Effector memory CD8-positive, alpha-beta T cell (primary cell): ENCODE results near the gene SASH3.

ENCODE experiments used
- ATAC-seq: fragments of 150-1000 bp; cut with Tn5 transposase; replicated peaks from 2 replicates; pipeline ENCODE4 v1.10.0; 2021; ENCODE audit warnings: mild to moderate bottlenecking, moderate library complexity
- DNase-seq, 3 experiments: peaks; one replicate each; pipeline ENCODE4 v3.0.0; 2021
- H3K27ac Mint-ChIP-seq, 2 donors: one replicate each; pipeline ENCODE4 v1.8.0; 2022; ENCODE audit warnings: mild to moderate bottlenecking in 2 of 2, mixed read lengths in 2 of 2, moderate library complexity in 2 of 2
- H3K27me3 Mint-ChIP-seq, 2 donors: one replicate each; pipeline ENCODE4 v1.8.0; 2022; ENCODE audit warnings: mixed read lengths in 2 of 2
- H3K36me3 Mint-ChIP-seq: one replicate; pipeline ENCODE4 v1.8.0; 2022; ENCODE audit warnings: mild to moderate bottlenecking, moderate library complexity, mixed read lengths; ENCODE audit not compliant: insufficient read depth
- H3K4me1 Mint-ChIP-seq, 2 donors: one replicate each; pipeline ENCODE4 v1.8.0; 2022; ENCODE audit warnings: low read depth in 2 of 2, mixed read lengths in 2 of 2
- H3K4me3 Mint-ChIP-seq, 2 donors: one replicate each; pipeline ENCODE4 v1.8.0; 2022; ENCODE audit warnings: mild to moderate bottlenecking in 2 of 2, mixed read lengths in 2 of 2, moderate library complexity in 2 of 2
- H3K9me3 Mint-ChIP-seq, 2 donors: one replicate each; pipeline ENCODE4 v1.8.0; 2022; ENCODE audit warnings: mixed read lengths in 2 of 2

SASH3 gene

DNA sequence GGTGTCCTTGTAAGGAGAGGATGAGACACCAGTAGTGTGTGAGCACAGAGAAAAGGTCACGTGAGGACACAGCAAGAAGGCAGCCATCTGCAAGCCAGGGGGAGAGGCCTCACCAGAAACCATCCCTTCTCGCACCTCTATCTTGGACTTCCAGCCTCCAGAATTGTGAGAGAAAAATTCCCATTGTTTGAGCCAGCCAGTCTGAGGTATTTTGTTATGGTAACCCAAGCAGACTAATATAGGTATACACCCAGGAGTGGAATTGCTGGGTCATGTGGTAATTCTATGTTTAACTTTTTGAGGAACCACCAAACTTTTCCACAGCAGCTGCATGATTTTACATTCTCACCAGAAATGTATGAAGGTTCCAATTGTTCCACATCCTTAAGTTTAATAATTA, 38.4 kb downstream of the SASH3 start:
- Mint-ChIP-seq H3K4me3 (no peak overlapping the region), H3K4me1 (no peaks in the 10 kb centered on the region), H3K27me3 (no peaks in the 10 kb centered on the region), H3K27ac (no peak overlapping the region), H3K36me3 (peaks cover under 1% of the 10 kb centered on the region), H3K9me3 (no peaks in the 10 kb centered on the region)
- ATAC-seq (no peak), DNase-seq (no peak)

GRCh38 chrX:129823115-129823514, 43.4 kb downstream of the SASH3 start:
- Mint-ChIP-seq H3K9me3 (no peaks in the 10 kb centered on the region), H3K36me3 (no peaks in the 10 kb centered on the region), H3K4me1 (peaks cover 2 to 3% of the 10 kb centered on the region in 2 donors), H3K27me3 (no peaks in the 10 kb centered on the region), H3K27ac (peak overlapping the region in 1 of 2 donors; percentile 25), H3K4me3 (no peak overlapping the region)
- DNase-seq (peak; percentile 47 to 58 (median 50)), ATAC-seq (peak; percentile 83)

- peak overlapping the region in 1 of 2 donors; percentile 25 for H3K27ac Mint-ChIP-seq
- H3K36me3 Mint-ChIP-seq, result no peaks in the 10 kb centered on the region
- no peaks in the 10 kb centered on the region for H3K9me3 Mint-ChIP-seq
- ATAC-seq (no peak), DNase-seq (no peak)
- no peaks in the 10 kb centered on the region for H3K27me3 Mint-ChIP-seq
- H3K4me3 Mint-ChIP-seq, result no peak overlapping the region
- peaks cover 2 to 3% of the 10 kb centered on the region in 2 donors for H3K4me1 Mint-ChIP-seq
These were observed 43.8 kb downstream of the SASH3 start for GRCh38 chrX:129823522-129823921.

- H3K27me3 Mint-ChIP-seq, result no peaks in the 10 kb centered on the region
- no peaks in the 10 kb centered on the region for H3K36me3 Mint-ChIP-seq
- no peak for DNase-seq
- no peaks in the 10 kb centered on the region for H3K9me3 Mint-ChIP-seq
- H3K4me3 Mint-ChIP-seq, result no peak overlapping the region
- peaks cover 2 to 3% of the 10 kb centered on the region in 2 donors for H3K4me1 Mint-ChIP-seq
- no peak for ATAC-seq
- no peak overlapping the region for H3K27ac Mint-ChIP-seq
These were observed 44.9 kb downstream of the SASH3 start for GRCh38 chrX:129824620-129825019.

DNA sequence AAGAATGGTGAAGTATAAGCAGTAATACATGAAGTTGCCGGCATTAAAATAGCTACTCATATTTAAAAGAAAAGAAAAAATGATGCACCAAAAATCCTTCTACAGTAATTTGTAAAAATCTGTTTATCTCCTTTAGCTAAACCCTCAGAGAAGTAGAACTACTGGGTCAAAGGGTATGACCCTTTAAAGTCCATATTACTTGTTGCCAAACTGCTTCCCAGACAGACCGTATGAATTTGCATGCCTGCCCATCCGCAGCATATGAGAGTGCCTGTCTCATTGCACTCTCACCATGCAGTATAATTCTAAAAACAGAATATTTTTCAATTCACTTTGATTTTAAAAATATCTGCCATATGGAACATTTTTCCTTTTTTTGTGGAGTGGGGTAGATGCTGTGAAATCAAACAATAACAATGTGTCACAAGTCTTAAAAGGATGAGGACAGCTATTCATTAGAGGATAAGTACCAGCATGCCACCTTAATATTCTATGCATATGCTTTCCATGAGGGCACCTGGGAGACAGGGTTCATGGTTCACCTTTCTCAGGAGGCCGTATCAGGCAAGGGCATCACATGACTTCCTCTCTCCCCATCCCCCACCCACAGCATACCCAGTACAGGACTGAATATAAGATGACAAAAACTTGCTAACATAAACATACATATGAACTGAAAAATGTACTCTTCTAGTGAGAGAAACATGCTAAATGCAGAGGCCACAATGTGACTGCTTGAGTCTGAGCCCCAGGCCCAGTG, 46.2 kb downstream of the SASH3 start:
- Mint-ChIP-seq H3K27me3 (no peaks in the 10 kb centered on the region), H3K4me3 (no peak overlapping the region), H3K27ac (no peak overlapping the region), H3K36me3 (no peaks in the 10 kb centered on the region), H3K4me1 (peaks cover 2 to 3% of the 10 kb centered on the region in 2 donors), H3K9me3 (no peaks in the 10 kb centered on the region)
- no peak for ATAC-seq
- no peak for DNase-seq

- DNase-seq (no peak), ATAC-seq (no peak)
- Mint-ChIP-seq H3K27ac (no peak overlapping the region), H3K27me3 (no peaks in the 10 kb centered on the region), H3K4me1 (no peaks in the 10 kb centered on the region), H3K36me3 (no peaks in the 10 kb centered on the region), H3K4me3 (no peak overlapping the region), H3K9me3 (no peaks in the 10 kb centered on the region)
These were observed 50.7 kb downstream of the SASH3 start for GRCh38 chrX:129830494-129830893.

DNA sequence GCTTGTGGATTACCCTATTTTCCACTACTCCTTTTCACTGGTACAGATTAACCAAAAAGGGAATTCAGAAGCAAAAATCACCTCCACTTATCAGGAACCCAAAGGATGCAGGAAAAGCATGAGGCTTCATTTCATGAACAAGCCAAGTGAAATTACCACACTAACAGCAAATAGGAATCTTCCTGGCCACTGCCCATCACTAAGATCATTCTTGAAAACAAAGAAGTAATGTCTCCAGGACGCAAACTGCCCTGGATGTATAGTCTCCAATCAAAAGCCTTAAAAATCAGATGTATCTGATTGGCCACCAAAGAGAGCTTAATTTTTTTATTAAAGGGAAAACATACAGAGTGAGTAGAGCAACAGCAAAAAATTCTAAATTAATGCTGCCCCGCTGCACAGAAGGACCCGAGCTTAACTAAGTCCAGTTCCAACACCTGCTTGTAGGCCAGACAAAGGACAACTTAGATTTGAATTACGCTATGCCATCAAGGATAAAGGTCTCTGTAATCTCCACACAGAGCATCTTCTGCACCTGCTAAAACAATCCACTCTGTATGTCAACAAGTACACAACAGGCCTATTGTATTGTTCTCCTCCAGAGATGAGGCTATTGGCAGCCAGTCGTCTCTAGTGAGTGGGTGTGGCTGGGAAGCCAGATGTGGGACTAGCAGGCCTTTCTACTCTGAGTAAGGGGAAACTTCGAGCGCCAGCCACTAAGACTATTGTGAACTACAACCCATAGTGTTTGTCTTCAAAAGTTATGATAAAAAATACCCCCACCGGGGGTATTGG, 51.5 kb downstream of the SASH3 start:
- H3K4me3 Mint-ChIP-seq, result no peak overlapping the region
- H3K27ac Mint-ChIP-seq, result no peak overlapping the region
- H3K27me3 Mint-ChIP-seq, result no peaks in the 10 kb centered on the region
- no peak for DNase-seq
- H3K36me3 Mint-ChIP-seq, result no peaks in the 10 kb centered on the region
- no peak for ATAC-seq
- H3K9me3 Mint-ChIP-seq, result no peaks in the 10 kb centered on the region
- no peaks in the 10 kb centered on the region for H3K4me1 Mint-ChIP-seq

DNA sequence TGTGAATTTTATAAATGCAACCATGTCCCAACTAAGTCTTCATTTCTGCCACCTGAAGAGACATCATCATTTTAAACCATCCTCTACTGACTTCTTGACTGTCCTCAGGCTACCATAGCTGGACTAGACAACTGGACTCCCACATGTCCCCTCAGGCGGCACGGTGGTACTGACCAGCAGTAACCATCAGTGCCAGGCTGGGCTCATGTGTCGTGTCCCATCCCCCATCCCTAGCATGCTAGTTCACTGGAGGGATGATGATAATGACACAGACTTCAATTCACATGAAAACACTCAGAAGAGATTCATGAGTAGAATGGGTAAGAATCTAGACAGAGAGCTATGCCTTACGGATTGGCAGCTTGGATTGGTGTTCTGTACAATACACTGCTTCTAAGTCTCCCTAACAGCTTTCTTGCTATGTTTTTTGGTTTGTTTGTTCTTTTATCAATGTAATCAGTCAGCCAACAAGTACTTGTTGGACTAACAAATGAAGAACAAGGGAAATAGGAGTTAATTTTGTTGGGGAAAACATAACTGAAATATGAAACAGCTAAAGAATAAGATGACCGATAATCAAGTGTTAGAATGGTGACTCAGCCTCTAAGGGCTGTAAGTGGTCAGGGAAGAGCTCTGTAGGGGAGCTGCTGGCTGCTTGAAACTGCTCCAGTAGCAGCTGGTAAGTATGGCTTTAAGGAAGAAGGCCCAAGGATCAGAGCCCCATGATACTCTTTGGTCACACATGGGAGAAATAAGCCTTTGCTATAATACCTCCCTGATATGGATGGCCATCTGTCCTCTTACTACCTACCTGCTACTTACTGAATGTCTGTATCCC, 53.6 kb downstream of the SASH3 start:
- Mint-ChIP-seq H3K27ac (peak overlapping the region in 1 of 2 donors; percentile 25), H3K4me3 (no peak overlapping the region), H3K9me3 (no peaks in the 10 kb centered on the region), H3K36me3 (no peaks in the 10 kb centered on the region), H3K27me3 (no peaks in the 10 kb centered on the region), H3K4me1 (no peaks in the 10 kb centered on the region)
- ATAC-seq (no peak), DNase-seq (no peak)

DNA sequence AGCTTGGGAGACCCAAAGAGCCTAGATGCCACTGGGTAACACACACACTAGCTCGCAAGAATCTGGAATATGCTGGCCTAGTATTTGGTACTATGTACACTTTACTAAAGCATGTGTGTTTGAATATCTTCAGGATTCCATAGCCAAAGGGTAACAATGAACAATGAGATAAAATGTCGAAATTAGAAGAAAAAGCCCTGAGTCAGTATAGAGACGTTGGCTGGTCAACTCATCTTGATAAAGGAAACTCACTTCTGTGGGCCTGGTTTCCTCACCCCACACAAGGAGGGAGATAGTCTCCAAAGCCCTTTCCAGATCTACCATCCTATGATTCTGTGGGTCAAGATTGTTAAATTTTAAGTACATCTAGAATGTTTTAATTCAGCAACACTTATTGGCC, 57.1 kb downstream of the SASH3 start:
- Mint-ChIP-seq H3K27ac (no peak overlapping the region), H3K4me1 (no peaks in the 10 kb centered on the region), H3K4me3 (no peak overlapping the region), H3K27me3 (no peaks in the 10 kb centered on the region), H3K36me3 (no peaks in the 10 kb centered on the region), H3K9me3 (no peaks in the 10 kb centered on the region)
- no peak for ATAC-seq
- DNase-seq, result no peak

DNA sequence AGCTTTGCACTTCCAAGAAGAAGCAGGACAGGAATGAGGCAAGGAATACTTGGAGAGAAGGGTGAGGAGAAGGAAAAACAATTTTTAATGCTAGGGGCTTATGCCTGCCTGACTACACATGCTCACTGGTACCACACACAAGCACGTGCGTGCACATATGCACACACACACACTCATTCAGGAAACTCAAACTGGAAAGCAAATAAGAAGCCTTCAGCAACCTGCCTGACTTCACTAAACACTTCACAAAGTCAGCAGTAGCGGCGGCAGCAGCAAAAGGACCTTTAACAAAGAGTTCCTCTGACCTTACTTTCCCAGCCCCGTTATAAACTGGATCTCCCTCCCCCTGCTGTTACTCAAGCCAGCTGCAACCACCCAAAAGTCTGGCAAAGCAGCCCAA, 60.6 kb downstream of the SASH3 start:
- ATAC-seq (no peak), DNase-seq (no peak)
- H3K27me3 Mint-ChIP-seq, result no peaks in the 10 kb centered on the region
- no peaks in the 10 kb centered on the region for H3K9me3 Mint-ChIP-seq
- peaks cover 3% of the 10 kb centered on the region for H3K36me3 Mint-ChIP-seq
- no peak overlapping the region for H3K4me3 Mint-ChIP-seq
- H3K4me1 Mint-ChIP-seq, result peaks cover 7 to 9% of the 10 kb centered on the region in 2 donors
- H3K27ac Mint-ChIP-seq, result no peak overlapping the region

DNA sequence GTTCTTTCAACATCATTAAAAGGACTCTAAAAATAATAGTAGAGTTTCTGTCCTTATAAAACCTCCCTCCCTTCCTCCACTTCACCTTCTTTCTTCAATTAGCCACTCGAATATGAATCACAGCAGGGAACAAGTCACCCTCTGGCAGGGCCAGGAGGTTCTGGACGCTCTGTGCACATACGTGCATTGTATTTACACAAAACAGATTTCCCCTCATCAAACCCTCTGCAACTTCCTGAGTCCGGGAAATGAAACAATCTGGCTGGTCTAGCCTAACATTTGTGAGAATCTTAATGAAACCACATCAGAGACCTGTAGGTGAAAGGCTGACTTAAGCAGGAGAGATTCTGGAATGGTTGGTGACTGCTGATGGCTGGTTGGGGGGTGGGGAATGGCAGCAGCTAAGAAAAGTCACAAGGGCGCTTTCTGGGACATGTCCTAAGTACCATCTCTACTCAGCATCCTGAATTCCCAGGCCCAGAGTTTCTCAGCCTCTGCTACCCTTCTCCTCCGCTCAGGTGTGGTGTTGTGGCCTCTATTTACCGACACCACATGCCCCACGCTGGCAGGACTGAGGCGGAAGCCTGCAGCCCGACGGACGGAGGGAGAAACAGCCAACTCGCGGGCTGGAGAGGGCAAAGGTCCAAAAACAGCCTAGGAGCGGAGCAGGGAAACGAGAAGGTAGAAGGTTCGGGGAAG, 62.9 kb downstream of the SASH3 start:
- no peak for DNase-seq
- no peak overlapping the region for H3K27ac Mint-ChIP-seq
- H3K27me3 Mint-ChIP-seq, result no peaks in the 10 kb centered on the region
- H3K4me3 Mint-ChIP-seq, result peak overlapping the region; percentile 89 to 90
- peaks cover 7 to 9% of the 10 kb centered on the region in 2 donors for H3K4me1 Mint-ChIP-seq
- no peak for ATAC-seq
- no peaks in the 10 kb centered on the region for H3K9me3 Mint-ChIP-seq
- peaks cover 3% of the 10 kb centered on the region for H3K36me3 Mint-ChIP-seq

GRCh38 chrX:129843209-129843458, 63.4 kb downstream of the SASH3 start:
- no peaks in the 10 kb centered on the region for H3K9me3 Mint-ChIP-seq
- H3K27ac Mint-ChIP-seq, result peak overlapping the region in 1 of 2 donors; percentile 88
- no peak for ATAC-seq
- peaks cover 3% of the 10 kb centered on the region for H3K36me3 Mint-ChIP-seq
- H3K27me3 Mint-ChIP-seq, result no peaks in the 10 kb centered on the region
- peaks cover 7 to 9% of the 10 kb centered on the region in 2 donors for H3K4me1 Mint-ChIP-seq
- peak overlapping the region; percentile 89 to 90 for H3K4me3 Mint-ChIP-seq
- no peak for DNase-seq
